Measurements from ENCODE around the gene PDZD2.
"Not testable (repeated sequence)": the region's sequence is repeated elsewhere in the genome, so short reads cannot be mapped to it uniquely, and the experiment has no call there.

PDZD2 gene

DNA sequence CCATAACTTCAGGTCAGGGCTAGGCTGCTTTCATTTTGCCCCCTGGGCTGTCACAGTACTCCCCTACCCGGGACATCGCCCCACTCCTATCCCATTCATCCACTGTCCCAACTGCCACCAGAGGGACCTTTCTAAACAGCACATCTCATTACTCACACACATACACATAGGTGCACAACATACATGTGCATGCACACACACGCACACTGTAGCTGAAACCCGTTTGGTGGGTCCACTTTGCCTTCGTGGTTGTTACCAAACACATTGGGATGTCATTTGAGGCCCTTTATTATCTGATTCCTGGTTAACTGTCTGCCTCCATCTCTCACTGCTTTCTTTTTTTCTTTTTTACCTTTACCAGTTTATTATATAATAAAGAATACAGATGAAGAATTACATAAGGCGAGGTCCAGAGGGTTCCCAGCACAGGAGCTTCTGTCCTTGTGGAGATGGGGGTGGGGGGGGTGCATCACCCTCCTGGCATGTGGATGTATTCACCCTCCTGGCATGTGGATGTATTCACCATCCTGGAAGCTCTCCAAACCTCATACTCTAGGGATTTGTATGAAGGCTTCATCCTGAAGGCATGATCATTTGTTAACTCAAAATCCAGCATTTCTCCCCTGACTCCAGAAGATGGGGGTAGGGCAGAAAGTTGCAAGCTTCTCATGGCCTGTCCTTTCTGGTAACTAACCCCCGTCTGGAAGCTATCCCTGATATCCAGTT, 349.2 kb downstream of the PDZD2 start:
- DNase-seq, result no peak

DNA sequence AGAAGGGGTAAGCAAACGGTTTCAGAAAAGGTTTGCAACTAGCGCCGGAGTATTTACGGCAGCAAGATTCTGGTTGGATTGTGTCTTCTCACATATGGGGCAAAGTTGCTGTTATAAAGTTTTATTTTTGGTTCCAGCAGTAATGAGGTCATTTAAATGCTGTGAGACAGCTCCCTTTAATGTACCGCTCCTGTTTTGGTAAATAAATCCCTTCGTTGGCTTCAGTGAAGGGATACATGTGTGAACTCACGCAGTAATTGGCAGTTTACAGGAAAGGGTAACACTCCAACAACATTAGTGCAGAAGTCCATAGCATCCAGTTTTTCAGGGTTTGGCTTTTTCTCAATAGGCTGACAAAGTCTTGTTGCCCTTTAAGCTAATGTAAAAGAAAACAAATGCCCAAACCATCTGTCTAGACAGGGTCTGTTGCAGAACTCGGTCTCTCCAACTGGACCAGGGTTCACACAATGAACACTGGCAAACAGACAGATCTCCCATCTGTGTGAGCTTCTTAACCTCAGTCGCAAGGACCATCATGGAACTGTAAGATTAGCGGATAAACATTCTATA, 351.2 kb downstream of the PDZD2 start:
- DNase-seq, result no peak

DNA sequence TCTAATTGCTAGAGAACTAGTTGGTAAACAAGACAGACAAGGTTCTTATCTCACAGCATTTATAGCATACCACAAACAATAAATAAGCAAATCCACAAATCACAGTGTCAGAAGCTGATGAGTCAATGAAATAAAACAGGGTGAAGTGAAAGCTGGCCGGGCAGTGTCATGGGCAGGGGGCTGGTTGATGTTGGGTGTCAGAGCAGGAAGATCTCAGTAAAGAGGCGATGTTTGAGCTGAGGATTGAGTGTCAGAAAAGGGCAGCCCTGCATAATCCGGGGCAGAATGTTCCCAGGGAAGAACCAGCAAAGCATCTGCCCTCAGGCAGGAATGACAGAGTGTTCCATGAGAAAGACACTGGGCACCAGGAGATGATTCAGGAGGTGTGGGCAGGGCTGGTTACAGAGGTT, 351.8 kb downstream of the PDZD2 start:
- no peak for DNase-seq

DNA sequence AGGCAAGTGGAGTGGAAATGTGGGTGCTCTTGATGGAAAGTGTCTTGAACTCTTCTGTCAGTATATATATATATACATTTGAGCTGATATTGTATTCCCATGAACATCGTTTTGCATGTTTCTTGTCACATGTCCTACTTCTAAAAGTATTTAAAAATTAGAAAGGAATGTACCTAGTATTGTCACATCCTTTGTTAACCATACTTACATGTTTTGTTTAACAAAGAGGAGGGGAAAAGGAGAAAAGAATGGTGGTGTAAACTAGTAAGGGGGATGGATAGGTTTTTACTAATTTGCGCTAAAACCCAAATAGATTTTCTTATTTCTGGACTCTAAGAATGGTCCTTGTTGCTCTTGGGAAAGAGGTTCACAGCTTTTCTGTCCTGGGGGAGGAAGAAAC, 353.4 kb downstream of the PDZD2 start:
- no peak for DNase-seq

DNA sequence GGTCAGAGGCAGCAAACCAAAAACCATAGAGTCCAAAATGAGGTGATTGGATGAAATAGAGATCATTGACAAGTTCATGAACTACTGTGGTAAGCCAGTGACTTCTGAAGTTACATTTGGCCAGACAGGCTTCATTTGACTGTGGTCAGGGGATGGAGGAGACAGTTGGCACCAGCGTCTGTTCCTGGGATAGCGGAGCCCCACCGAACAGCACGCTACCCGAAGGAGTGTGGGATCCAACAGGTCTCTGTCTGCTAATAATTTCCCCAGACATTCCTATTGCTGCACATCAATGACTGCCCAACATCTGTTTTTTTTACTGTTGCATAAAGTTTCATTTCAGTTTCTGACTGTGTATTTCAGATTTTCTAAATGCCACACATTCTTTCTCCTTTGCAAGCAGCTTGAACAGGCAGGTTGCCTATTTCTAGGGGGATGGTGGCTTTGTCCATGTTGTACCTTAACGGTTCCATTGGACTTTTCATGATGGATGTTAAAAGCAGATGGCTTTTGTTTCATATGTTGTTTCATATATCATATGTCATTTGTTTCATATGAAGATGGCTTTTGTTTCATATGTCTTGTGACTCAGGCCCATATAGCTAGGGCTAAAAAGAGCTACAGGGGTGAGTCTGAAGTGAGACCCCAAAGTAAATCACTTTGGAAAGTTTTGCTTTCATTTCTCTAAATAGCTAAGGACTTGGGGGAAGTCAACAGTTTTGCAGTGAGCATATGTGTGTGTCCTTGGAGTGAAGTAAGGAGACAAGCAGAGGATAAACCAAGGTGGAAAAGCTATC, 354.4 kb downstream of the PDZD2 start:
- DNase-seq, result no peak

DNA sequence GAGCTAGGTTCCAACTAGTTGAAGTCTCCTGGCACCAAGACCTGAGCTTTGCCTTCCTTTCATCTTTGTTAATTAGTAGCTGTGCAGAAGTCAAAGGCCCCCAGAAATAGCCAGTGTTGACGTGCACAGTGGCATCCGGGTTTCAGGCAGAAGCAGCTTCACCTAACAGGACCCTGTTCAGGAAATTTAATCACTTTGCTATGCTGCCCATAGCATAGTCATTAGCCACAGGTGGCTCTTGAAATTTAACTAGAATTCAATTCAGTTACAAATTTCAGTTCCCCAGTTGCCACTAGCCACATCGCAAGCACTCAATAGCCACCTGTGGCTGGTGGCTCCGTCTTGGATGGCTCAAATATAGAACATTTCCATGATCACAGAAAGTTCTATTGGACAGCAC, 356.1 kb downstream of the PDZD2 start:
- DNase-seq, result no peak

DNA sequence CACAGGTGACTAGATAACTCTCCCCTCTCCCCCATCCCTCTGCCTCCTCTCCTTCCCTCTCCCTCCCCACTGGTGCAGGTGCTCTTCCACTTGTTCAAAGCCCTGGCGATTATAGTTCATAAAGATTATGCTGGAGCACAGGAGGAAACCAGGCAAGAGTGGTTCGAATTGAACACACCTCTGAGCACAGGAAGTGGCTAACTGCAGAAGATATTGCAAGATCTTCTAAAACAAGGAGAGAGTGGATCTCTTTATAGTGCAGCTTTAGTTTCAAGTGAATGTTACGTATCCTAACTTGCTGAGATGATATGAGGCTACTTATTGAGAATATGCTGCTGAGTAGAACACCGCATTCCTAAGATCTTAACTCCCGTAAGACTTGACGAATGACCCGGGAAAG, 356.8 kb downstream of the PDZD2 start:
- DNase-seq, result no peak

DNA sequence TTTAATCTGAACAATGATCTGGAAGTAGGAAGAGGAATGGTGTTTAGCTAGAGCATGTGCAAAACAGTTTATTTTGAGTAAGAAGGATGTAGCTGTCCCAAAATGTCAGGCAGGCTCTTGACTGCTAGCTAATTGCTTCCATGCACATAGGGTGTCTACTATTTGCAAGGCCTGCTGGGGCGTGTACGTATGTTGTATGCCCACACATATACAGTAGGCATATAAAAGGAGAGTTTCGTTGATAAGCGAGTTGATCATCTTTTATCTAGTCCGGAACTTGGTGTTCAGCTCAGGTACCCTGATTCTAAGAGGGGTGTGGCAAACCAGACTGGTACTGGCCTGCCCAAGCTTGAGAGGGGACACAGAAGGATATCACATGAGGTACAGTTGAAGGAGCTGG, 358.0 kb downstream of the PDZD2 start:
- DNase-seq, result no peak

DNA sequence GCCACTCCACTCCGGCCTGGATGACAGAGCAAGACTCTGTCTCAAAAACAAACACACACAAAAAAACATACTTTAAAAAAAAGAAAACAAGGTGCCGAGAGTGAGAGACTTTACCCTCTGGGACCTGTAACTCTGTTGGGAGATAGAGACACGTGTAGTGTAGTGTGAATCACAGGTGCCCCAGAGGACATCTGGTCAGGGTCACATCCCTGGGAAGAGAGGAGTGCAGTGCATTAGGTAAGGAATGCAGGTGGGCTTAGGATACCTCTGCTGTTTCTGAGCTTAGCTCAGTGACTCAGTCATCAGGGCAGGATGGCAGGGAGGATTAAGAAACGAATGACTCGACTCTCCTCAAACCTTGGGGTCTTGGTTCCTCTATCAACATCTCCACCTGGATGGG, 360.5 kb downstream of the PDZD2 start:
- no peak for DNase-seq

DNA sequence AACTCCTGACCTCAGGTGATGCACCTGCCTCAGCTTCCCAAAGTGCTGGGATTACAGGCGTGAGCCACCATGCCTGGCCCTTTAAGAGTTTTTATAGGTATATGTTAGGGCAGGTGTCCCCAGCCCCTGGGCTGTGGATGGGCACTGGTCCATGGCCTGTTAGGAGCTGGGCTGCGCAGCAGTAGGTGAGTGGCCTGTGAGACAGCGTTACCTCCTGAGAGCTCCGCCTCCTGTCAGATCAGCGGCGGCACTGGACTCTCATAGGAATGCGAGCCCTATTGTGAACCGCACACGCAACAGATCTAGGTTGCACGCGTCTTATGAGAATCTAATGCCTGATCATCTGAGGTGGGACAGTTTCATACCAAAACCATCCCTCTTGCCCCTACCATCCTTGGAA, 361.8 kb downstream of the PDZD2 start:
- DNase-seq, result no peak

DNA sequence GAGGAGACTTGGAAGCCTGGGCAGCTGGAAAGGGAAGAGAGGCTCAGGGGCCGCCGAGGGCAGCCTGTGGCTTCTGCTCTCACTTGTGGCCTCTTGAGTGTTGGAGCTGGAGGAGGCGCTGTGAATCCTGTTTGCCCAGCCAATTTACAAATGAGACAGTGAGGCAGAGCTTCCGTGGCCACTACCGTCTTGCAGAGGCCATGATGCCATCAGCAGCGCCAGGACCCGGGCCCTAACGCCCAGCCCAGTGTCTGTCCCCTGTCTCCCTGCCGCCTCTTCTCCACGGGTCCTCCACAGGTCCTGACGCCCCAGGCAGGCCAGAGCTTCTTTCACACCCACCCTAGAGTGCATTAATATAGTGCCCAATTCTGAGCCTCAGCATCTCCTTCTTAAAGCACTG, 362.4 kb downstream of the PDZD2 start:
- DNase-seq, result no peak

DNA sequence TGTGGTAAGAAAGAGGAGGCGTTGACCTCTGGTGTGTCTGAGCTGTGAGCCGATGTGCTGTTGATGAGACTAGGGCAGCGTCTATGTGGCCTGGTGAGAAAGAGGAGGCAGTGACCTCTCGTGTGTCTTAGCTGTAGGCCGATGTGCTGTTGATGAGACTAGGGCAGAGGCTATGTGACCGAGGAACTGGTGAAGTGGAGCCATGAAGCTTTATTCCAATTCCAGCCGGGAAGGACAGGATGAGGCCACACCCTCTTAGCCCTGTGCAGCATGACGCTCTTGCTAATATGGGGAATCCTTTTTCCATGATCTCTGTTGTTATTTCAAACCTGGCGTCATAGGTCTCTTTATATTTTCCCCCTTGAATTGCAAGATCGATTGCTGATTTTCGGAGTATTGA, 362.8 kb downstream of the PDZD2 start:
- no peak for DNase-seq

DNA sequence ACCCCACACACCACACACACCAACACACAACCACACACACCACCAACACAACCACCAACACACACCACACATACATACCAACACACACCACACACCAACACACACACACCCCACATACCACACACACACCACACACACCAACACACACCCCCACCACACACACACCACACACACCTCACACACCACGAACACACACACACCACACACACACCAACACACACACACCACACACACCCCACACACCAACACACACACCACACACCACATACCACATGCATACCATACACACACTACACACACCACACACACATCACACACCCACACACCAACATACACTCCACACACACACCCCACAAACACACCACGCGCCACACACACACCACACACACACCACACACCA, 363.8 kb downstream of the PDZD2 start:
- DNase-seq, result no peak

DNA sequence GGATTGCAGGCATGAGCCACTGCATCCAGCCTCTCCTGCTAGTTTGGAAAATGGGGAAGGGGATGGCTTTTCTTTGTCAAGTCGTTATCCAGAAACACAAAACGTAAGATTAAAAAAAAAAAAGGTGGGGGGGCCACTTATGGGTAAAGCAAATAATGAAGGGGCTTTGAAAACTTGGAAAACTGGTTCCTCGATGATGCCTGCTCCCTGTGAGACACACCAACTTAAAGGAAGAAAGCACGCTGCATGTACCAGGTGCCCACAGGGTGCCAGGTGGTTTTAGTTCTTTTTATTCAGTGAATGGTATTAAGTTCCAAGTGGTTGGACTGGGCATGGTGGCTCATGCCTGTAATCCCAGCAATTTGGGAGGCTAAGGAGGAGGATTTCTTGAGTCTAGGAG, 365.1 kb downstream of the PDZD2 start:
- no peak for DNase-seq

DNA sequence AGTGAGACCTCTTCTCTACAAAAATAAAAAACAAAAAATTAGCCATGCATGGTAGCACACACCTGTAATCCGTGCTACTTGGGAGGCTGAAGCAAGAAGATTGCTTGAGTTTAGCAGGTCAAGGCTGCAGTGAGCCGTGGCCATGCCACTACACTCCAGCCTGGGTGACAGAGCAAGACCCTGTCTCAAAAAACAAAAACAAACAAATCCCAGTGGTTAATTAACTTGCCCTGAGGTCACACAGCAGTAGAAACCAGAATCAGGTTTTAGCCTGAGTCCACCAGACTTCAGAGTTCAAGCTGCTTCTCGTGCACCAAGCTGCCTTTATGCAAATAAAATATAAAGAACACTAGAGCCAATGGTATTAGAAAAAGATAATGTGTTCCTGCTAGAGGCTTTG, 365.5 kb downstream of the PDZD2 start:
- no peak for DNase-seq

DNA sequence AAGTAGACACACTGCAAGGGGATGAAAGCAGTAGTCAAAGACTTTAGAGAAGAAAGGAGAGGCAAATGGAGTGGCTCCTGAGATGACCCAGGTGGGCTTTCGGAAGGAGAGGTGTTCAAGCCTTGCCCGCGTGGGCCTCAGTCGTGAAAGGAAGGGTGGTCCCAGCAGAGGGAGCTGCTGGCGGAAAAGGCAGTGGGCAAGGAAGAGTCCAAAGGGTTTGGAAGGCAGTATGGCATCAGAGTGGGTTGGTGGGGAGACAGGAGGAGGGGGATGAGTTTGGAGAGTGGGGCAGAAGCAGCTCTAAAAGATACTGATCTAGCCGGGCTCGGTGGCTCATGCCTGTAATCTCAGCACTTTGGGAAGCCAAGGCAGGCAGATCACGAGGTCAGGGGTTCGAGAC, 369.8 kb downstream of the PDZD2 start:
- no peak for DNase-seq

DNA sequence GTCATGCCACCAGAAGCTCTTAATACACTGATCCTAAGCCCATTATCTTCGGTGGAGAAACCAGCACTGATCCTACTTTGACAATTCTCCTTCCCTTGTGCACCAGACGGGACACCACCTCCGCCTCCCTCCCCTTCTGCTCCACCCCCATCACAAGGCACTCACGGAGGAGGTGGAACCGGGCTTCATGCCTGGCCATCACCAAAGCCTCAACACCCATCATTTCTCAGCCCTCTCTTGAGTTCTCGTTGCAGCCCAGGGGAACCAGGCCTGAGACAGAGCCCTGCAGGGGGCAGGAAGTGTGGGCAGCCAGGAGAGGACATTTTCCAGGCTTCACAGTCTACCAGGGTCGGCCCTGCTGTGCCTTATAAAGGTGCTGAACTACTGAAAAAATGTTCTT, 374.7 kb downstream of the PDZD2 start:
- no peak for DNase-seq

DNA sequence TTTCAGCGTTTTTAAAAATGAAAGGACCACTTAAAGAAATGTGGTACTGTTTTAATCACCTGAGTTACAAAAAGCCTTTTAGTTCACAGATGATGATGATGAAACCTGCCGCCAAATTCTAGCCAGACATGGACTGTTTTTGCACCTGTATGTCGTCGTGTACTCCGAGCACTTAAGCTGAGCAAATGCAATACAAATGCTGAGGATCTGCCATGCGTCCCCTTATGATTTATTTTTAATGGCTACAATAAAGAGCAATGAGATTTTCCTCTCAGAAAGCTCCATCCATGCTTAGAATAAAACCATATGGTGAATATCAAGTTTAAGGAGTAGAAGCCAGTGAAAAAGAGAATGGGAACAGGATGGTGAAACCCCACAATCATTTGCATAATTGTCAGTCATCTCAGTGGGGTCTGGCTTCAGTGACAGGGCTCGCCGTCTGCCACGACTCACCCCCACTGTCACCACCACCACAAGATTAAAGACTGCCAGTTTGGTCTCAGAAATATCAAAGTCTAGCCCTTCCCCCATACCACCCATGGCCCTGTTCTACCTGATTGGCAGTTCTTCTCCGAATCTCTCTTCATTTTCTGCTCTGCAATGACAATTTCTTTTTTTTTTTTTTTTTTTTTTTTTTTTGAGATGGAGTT, 375.3 kb downstream of the PDZD2 start:
- no peak for DNase-seq

DNA sequence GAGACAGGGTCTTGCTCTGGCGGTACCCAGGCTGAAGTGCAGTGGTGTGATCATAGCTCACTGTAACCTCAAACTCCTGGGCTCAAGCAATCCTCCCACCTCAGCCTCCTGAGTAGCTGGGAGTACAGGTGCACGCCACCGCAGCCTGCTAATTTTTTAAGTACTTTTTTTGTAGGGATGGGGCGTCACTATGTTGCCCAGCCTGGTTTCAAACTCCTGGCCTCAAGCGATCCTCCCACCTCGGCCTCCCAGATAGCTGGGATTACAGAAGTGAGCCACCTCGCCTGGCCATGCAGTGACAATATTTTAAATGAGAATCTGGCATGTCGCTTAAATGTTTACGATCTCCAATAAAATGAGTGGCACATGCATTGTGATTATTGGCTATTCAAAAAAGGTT, 376.3 kb downstream of the PDZD2 start:
- not testable (repeated sequence) for DNase-seq

DNA sequence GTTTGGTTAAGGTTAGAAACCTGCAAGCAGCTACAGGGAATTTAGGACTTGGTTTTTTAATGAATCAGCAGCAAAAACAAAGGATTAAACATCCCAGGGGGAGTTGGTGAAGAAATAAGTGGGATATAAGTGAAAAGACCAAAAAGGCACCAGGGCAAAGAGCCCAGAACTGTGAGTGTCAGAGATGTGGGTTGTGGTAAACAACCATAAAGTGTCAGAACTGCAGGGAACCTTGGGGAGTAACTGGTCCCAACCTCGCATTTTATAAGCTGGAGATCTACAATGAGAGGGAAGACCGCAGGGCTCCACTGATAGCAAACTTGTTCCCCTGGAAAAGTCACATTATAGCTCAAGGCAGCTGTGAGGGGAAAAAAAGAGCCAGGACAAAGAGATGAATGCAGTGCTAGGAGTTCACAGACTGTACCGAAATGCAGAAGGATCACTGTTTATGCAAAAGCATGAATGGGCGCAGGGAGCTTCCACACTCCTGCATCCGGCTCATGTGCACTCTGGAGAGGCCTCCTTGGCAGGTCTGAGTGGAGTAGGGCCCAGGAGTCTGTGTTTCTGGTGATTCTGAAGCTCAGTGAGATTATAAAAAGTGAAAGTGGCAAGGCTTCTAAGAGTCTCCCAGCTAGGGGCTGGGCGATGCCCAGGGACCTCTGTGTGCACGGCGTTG, 378.9 kb downstream of the PDZD2 start:
- no peak for DNase-seq

DNA sequence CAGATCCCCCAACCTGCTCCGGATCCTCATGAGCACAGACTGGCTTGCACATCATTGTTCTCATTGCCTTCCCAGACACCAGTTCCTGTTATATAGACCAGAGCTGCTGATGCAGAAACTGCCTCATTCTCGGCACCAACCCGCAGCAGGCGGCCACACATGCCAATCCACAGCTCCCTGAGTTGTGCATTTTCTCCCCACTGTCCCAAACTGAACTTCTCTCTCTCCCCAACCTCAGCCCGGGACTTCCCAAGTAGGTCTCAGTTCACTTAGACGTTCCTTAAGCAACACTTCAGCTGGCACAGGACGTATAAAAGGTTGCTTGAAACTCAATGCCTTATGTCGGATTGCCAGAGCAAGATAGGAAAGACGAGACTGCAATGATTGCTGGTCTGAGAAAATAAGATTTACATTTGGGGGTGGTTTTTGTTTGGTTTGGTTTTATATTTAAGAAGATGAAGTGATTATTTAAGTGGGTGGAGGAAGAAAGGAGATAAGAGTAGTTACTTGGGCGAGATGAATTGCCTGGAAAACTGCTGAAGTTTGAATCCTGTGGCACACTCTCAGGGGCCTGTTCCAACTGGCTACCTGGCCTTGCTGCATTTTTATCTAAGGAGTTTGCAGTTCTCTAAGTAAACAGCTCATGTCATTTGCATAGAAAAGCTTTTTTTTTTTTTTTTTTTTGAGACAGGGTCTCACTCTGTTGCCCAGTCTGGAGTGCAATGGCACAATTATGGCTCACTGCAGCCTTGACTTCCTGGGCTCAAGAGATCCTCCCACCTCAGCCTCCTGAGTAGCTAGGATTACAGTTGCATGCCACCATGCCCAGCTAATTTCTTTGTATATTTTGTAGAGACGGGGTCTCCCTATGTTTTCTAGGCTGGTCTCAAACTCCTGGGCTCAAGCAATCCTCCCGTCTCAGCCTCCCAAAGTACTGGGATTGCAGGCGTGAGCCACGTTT, 379.8 kb downstream of the PDZD2 start:
- DNase-seq, result no peak

DNA sequence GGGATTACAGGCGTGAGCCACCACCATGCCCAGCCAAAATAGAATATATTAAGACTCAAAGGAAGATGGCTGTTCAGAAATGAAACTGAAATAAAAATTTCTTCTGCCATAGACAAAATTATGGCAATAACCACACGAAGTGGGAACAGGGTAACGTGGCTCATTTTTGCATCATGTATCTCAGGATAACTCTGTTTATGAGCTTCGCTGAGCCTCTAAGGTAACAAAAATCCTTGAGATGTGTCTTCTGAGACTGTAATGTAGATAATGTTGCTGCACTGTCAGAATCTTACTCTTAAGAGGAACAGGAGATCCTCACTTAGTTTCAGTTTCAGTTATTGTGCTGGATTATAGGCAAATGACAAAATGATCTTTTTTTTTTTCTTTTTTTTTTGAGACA, 381.3 kb downstream of the PDZD2 start:
- no peak for DNase-seq
